22Rv1 (cell line): Measurements from ENCODE around the gene FAM43A.

ENCODE experiments used
- CTCF ChIP-seq: fragments of 450-650 bp; IDR thresholded peaks from 2 replicates; pipeline ENCODE4 v1.5.1; 2017; ENCODE audit warnings: mild to moderate bottlenecking
- ZFX ChIP-seq: fragments of 450-650 bp; IDR thresholded peaks from 2 replicates; pipeline ENCODE4 v1.6.1; 2017; ENCODE audit warnings: antibody characterized with exemption, borderline replicate concordance

GRCh38 chr3:194728986-194729385, 43.3 kb downstream of the FAM43A start:
- TF ChIP-seq CTCF (no peak), ZFX (no peak)
